HG02642 (cell line): ENCODE measurements around the gene LIMA1.
"Not testable (repeated sequence)": the region's sequence is repeated elsewhere in the genome, so short reads cannot be mapped to it uniquely, and the experiment has no call there.

Source experiments
- ATAC-seq: cut with Tn5 transposase; IDR thresholded peaks from one replicate; pipeline ENCODE4 v1.9.1; 2021; ENCODE audit warnings: mild to moderate bottlenecking; ENCODE audit not compliant: unreplicated experiment, poor library complexity

LIMA1 gene

GRCh38 chr12:50290692-50291091 lies 7.4 kb upstream of the LIMA1 start:
- ATAC-seq = not testable (repeated sequence)

GRCh38 chr12:50287271-50287670 lies 4.0 kb upstream of the LIMA1 start:
- ATAC-seq = no peak

- ATAC-seq = no peak
These were observed 1.9 kb upstream of the LIMA1 start for GRCh38 chr12:50285253-50285652.

DNA sequence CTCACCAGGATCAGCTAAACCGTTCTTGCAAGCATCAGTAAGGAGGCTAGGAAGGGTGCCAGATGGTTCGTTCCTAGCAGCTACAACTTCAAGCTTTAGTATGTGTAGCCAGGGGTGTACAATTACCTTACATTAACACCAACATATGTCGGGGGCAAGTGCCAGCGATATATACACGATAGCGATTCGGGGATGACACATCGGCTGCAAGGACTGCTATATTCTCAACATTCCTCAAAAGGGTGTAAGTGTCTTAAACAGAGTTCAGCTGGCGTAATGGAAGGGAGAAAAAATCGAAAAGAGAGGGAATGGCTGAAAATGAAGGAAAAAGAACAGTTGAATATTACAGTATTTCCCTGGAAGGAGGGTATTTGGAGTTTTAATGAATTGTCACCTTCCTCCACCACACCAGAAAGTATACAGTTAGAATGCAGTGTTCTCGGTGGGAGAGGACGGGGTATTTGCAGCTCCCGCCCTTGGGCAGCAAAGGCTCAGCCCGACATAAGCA lies 545 bp downstream of the LIMA1 start:
- ATAC-seq = peak; percentile 14

DNA sequence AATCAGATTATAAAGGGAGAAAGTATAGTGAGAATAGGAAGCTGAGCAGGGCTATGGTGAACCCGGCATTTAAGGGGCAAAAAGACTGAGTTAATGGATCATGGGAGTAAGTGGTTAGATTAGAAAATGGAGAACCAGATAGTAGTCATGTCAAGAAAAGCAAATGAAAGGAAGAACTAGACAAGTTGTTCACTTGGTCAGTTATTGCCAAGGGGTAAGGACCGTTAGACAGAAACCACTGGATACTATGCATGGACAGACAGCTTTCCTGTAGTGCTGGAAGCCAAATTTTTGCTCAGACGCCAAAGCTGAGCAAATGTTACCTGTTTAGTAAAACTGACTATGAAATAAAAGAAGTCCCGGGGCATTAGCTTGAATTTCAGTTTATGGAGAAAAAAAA lies 3.8 kb downstream of the LIMA1 start:
- ATAC-seq = no peak

- no peak for ATAC-seq
These were observed 6.2 kb downstream of the LIMA1 start for GRCh38 chr12:50276912-50277671.

DNA sequence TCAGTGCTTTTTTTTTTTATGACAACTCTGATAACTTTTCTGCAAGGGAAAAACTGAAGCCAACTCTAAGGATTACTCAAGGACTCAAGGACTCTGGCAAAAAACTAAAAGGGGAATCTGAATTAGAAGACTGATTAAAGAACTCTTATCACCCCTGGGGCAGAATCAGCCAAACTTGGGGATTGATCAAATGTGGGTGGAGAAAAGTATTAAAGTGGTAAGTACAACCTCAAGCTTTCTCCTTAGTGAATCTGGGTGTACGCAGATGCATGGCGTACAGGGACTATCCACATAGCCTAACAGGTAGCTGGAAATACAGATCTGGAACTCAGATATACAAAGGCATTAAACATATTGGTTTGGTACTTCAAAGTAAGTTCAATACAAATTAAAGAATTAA lies 7.3 kb downstream of the LIMA1 start:
- ATAC-seq = no peak

GRCh38 chr12:50275556-50275955 lies 7.8 kb downstream of the LIMA1 start:
- ATAC-seq = no peak

GRCh38 chr12:50275127-50275526 lies 8.2 kb downstream of the LIMA1 start:
- ATAC-seq = not testable (repeated sequence)

GRCh38 chr12:50271724-50272247 lies 11.5 kb downstream of the LIMA1 start:
- no peak for ATAC-seq

GRCh38 chr12:50268482-50268881 lies 14.8 kb downstream of the LIMA1 start:
- no peak for ATAC-seq

- no peak for ATAC-seq
These were observed 17.4 kb downstream of the LIMA1 start for GRCh38 chr12:50265770-50266524.

DNA sequence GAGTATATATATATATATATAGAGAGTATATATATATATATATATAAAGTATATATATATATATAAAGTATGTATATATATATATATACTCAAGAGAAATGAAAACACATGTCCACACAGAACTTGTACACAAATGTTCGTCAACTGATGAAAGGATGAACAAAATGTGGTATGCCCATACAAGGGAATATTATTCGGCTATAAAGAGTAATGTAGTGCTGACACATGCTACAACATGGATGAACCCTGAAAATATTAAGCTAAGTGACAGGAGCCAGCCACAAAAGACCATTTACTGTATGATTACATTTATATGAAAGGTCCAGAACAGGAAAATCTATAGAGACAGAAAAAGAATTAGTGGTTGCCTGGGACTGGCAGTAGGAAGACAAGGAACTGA lies 19.5 kb downstream of the LIMA1 start:
- no peak for ATAC-seq

DNA sequence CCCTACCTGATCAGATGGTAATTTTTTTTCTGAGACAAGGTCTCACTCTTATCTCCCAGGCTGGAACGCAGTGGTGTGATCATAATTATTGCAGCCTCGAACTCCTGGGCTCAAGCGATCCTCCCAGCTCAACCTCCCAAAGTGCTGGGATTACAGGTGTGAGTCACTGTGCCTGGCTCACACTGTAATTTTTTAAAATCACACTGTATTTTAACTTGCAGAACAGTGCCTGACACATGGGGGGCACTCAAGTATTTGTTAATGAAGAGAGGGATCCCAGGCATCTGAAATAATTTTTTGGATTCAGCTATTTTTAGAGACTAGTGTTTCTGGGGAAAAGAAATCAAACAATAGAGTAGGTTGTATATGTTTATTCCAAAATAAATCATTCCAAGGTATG lies 21.7 kb downstream of the LIMA1 start:
- ATAC-seq = no peak

GRCh38 chr12:50258167-50258551 lies 25.2 kb downstream of the LIMA1 start:
- ATAC-seq = no peak

- ATAC-seq = no peak
These were observed 25.8 kb downstream of the LIMA1 start for GRCh38 chr12:50257236-50258166.

DNA sequence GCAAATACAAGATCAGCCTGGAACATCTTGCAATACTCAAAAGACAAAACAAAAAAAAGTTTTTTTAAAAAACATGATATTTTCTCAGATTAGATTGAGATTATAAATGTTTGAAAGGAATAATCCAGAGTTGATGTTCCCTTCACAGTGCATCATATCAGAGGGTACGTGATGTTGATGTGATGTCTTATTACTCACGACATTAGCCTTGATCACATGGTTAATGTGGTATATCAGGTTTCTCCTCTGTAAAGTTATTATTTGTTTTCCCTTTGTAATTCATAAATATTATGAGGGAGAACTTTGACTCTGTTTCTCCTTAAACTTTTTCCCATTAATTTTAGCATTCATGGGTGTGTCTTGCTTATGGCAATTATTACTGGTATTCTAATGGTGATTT lies 26.6 kb downstream of the LIMA1 start:
- ATAC-seq = no peak

- no peak for ATAC-seq
These were observed 30.2 kb downstream of the LIMA1 start for GRCh38 chr12:50252977-50253602.

- ATAC-seq = no peak
These were observed 31.6 kb downstream of the LIMA1 start for GRCh38 chr12:50251619-50252252.
